NB4 (cell line): ENCODE results near the gene AFF3.

ENCODE experiments used
- CTCF ChIP-seq: IDR thresholded peaks from one replicate; pipeline ENCODE4 v1.5.1; 2012; ENCODE audit warnings: low read depth, low read length
- MAX ChIP-seq: IDR thresholded peaks from 2 replicates; pipeline ENCODE4 v1.6.1; 2011; ENCODE audit warnings: low read depth, low read length
- MYC ChIP-seq: IDR thresholded peaks from 2 replicates; pipeline ENCODE4 v1.6.1; 2011; ENCODE audit warnings: low read depth, low read length
- POLR2A ChIP-seq: IDR thresholded peaks from 2 replicates; pipeline ENCODE4 v1.6.1; 2011; ENCODE audit warnings: mild to moderate bottlenecking; ENCODE audit not compliant: insufficient read length; ENCODE audit errors: extremely low read depth

- no peak for TF ChIP-seq CTCF
- TF ChIP-seq POLR2A = no peak
- no peak for TF ChIP-seq MYC
- no peak for TF ChIP-seq MAX
Observed at GRCh38 chr2:99953750-99954149, 188.6 kb downstream of the AFF3 start.
